HFF-Myc (cell line): ENCODE results near the gene ARVCF.
"Not testable (repeated sequence)": the region's sequence is repeated elsewhere in the genome, so short reads cannot be mapped to it uniquely, and the experiment has no call there.

Experiments
- DNase-seq: peaks from one replicate; pipeline ENCODE4 v3.0.0-alpha.2; 2011; ENCODE audit warnings: low read depth; ENCODE audit errors: extremely low read depth
- H3K4me3 ChIP-seq: replicated peaks from 2 replicates; pipeline ENCODE4 v1.5.1; 2011; ENCODE audit warnings: low read depth, mild to moderate bottlenecking, control low read depth, low read length
- CTCF ChIP-seq: IDR thresholded peaks from 2 replicates; pipeline ENCODE4 v1.5.1; 2012; ENCODE audit warnings: mild to moderate bottlenecking, low read depth, low read length, control low read depth; ENCODE audit errors: missing control alignments

The ARVCF gene

GRCh38 chr22:19942157-19943081 is 74.2 kb downstream of the ARVCF start:
- no peak for DNase-seq
- no peak for TF ChIP-seq CTCF
- H3K4me3 ChIP-seq: peak overlapping the region; percentile 76

GRCh38 chr22:19941365-19942082 is 75.1 kb downstream of the ARVCF start, which contains the start of the genes COMT and TXNRD2:
Gene COMT (plus strand): TSS chr22:19941772. CDS start chr22:19962527, 20,755 bp downstream.
Gene TXNRD2 (minus strand): TSS chr22:19941818. CDS start chr22:19941803, 15 bp downstream.
- no peak for TF ChIP-seq CTCF
- peak within 1 kb of the TSS; percentile 76 for H3K4me3 ChIP-seq
- DNase-seq: no peak

GRCh38 chr22:19940536-19941364 is 75.9 kb downstream of the ARVCF start:
- TF ChIP-seq CTCF: no peak
- H3K4me3 ChIP-seq: peak overlapping the region; percentile 76

GRCh38 chr22:19937616-19938473 is 78.8 kb downstream of the ARVCF start:
- H3K4me3 ChIP-seq: no peak overlapping the region
- no peak for DNase-seq
- no peak for TF ChIP-seq CTCF

More at GRCh38 chr22:19940536-19941364, 75.9 kb downstream of the ARVCF start:
- no peak for DNase-seq

GRCh38 chr22:19936513-19936912 is 80.1 kb downstream of the ARVCF start:
- no peak overlapping the region for H3K4me3 ChIP-seq
- no peak for DNase-seq
- no peak for TF ChIP-seq CTCF

- not testable (repeated sequence) for DNase-seq, H3K4me3 ChIP-seq
These were observed 81.4 kb downstream of the ARVCF start for GRCh38 chr22:19935123-19935718.
